Lung (tissue), 16 donors: ENCODE results near the gene CD1E. TPM values are rescaled to one million over a fixed set of nuclear protein-coding genes. Genes with fewer than 3 reads are reported as not detected.

Experiments
- ATAC-seq: fragments of 200-7000 bp; cut with Tn5 transposase; one replicate; pipeline ENCODE4 v1.9.1; 2020; ENCODE audit warnings: moderate number of reproducible peaks; ENCODE audit not compliant: insufficient read depth, low FRiP score
- DNase-seq, 3 donors: peaks; one replicate each; pipeline ENCODE4 v3.0.0-alpha.2; 2013 to 2017
- H3K27ac ChIP-seq, 2 donors: one replicate each; pipeline ENCODE4 v1.5.1; 2013; ENCODE audit warnings: mild to moderate bottlenecking in 2 of 2, moderate library complexity in 2 of 2, control low read depth in 1 of 2, inconsistent platforms in 1 of 2, low read depth in 1 of 2, low read length in 1 of 2
- H3K27me3 ChIP-seq, 3 donors: one replicate each; pipeline ENCODE4 v1.5.1; 2013; ENCODE audit warnings: low read length in 2 of 3; ENCODE audit not compliant: control insufficient read depth in 3 of 3, insufficient read depth in 3 of 3
- H3K36me3 ChIP-seq, 4 donors: one replicate each; pipeline ENCODE4 v1.5.1; 2013; ENCODE audit warnings: low read length in 4 of 4, mild to moderate bottlenecking in 1 of 4, moderate library complexity in 1 of 4; ENCODE audit not compliant: control insufficient read depth in 4 of 4, insufficient read depth in 4 of 4
- H3K4me1 ChIP-seq, 5 donors: one replicate each; pipeline ENCODE4 v1.5.1; 2013; ENCODE audit warnings: low read length in 5 of 5, mild to moderate bottlenecking in 2 of 5, moderate library complexity in 1 of 5; ENCODE audit not compliant: control insufficient read depth in 5 of 5, insufficient read depth in 5 of 5
- H3K4me3 ChIP-seq: one replicate; pipeline ENCODE4 v1.5.1; 2013; ENCODE audit warnings: mild to moderate bottlenecking, control low read depth, moderate library complexity
- H3K9ac ChIP-seq, 2 donors: one replicate each; pipeline ENCODE4 v1.5.1; 2013; ENCODE audit warnings: low read length in 2 of 2, control low read depth in 1 of 2; ENCODE audit not compliant: insufficient read depth in 1 of 2
- H3K9me3 ChIP-seq, 4 donors: one replicate each; pipeline ENCODE4 v1.5.1; 2013; ENCODE audit warnings: low read length in 3 of 4, mild to moderate bottlenecking in 1 of 4, moderate library complexity in 1 of 4; ENCODE audit not compliant: control insufficient read depth in 4 of 4, insufficient read depth in 3 of 4
- CTCF ChIP-seq: IDR thresholded peaks from 2 replicates; pipeline ENCODE4 v1.5.1; 2012; ENCODE audit warnings: mild to moderate bottlenecking; ENCODE audit errors: control extremely low read depth, extremely low read depth
- WGBS, 2 donors: extraction: QIAGEN DNeasy Blood & Tissue Kit; methylation state at CpG; one replicate each; pipeline ENCODE4 v1.1.7; 2013; 5-methylcytosine and 5-hydroxymethylcytosine counted together
- long read RNA-seq, 5 donors: transcript quantifications; one replicate each; lab custom pipeline, GENCODE V29; 2026
- polyA plus RNA-seq, 2 donors: library from polyadenylated mRNA; stranded (reverse); fragments of 200-250 nt; gene quantifications; one replicate each; pipeline ENCODE4 v1.2.1, GENCODE V29; 2013
- total RNA-seq, 2 donors: library from RNA; depleted of rRNA in 1 of 2; stranded (reverse); fragments of >200 nt in 1 of 2; gene quantifications; one replicate each; pipeline ENCODE4 v1.2.1, GENCODE V29; 2014 to 2021
- donor health status: control.
- donor health status: control.
- donor health status: Bipolar disorder and iron deficiency.
- donor health status: healthy.
- donor health status: DM: yes; HTN: yes; CAD: no.

Gene CD1E
- total RNA-seq, result 1 to 10 TPM in 1 of 2 donors, under 1 TPM in 1; 0.55 to 1.3 TPM
- under 1 TPM; 0.30 to 0.49 TPM for polyA plus RNA-seq
- long read RNA-seq, donor 1, result 0 reads
- long read RNA-seq, donor 2, result 0 reads
- long read RNA-seq, donor 3, result 0 reads
- long read RNA-seq, donor 4, result 0 reads
- long read RNA-seq, donor 5, result 0 reads

DNA sequence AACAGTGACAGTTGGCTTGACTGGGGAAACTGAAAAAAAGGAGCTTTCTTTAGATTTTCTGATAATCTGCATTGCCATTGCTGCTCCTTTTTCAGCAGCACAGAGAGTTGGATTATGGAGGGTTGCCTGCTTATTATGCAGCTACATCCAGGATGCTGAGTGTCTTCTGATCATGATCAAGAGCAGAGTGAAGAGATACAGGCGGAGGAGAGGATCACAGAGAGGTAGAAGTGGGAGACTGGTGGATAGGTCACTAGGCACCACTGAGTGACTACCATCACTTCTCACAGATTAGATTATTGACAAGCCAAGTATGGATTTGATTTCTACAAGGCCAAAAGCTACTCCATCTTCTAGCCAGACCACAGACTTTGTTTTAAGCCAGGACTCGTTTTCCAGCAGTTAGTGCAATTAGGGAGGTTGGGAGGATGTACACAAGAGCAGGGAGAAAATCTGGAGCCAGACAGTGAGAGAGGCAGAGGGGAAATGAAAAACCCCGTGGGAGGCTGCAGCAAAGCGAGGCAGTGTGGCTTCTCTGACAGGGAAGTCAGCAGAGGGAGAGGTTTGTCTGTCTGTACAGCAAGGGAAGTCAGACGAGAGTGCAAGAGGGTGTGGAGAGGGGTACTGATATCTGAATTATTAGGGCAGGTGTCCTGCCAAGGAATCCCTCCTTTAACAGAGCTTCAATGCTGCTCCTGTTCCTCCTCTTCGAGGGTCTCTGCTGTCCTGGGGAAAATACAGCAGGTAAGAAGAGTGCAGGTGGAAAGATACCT lies at the start of gene CD1E:
Gene CD1E, plus strand, starts transcription at position 592 of the 773 bp plus-strand sequence. Its CDS starts 95 bp downstream, at position 687.
- Histone ChIP-seq H3K4me1 (no peaks in the 10 kb centered on the region), H3K9me3 (no peaks in the 10 kb centered on the region), H3K36me3 (no peaks in the 10 kb centered on the region), H3K27me3 (peaks cover 0 to 3% (median 0%) of the 10 kb centered on the region in 3 donors), H3K9ac (no peak within 1 kb of the TSS), H3K27ac (no peak within 1 kb of the TSS), H3K4me3 (no peak within 1 kb of the TSS)
- WGBS, 2 donors, result 39 to 42% methylated on average over 6 of the region's 6 CpGs
- DNase-seq, result no peak
- no peak for TF ChIP-seq CTCF
- ATAC-seq, result no peak

GRCh38 chr1:158310623-158311022 lies 43.1 kb upstream of the CD1E start:
- Histone ChIP-seq H3K36me3 (no peaks in the 10 kb centered on the region), H3K4me3 (no peak overlapping the region), H3K27ac (no peak overlapping the region), H3K9ac (no peak overlapping the region), H3K27me3 (no peaks in the 10 kb centered on the region), H3K4me1 (no peaks in the 10 kb centered on the region), H3K9me3 (no peaks in the 10 kb centered on the region)
- no peak for TF ChIP-seq CTCF
- no peak for DNase-seq
- 91% methylated on average over 1 of the region's 1 CpG for WGBS, 2 donors
- ATAC-seq, result no peak

DNA sequence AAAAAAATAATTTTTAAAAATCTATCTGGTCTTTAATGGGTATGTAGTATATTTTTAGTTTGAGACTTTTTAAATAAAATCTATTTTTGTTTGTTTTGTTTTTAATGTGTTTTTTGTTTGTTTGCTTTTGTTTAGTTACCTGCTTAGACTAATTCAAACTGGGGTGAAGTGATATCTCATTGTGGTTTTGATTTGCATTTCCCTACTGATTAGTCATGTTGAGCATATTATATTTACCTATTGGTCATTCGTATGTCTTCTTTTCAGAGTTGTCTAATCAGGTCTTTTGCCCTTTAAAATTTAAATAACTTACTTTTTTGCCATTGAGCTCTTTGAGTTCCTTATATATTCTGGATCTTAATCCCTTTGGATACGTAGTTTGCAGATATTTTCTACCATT lies 42.6 kb upstream of the CD1E start:
- H3K9ac ChIP-seq, result no peak overlapping the region
- H3K36me3 ChIP-seq, result no peaks in the 10 kb centered on the region
- WGBS, 2 donors, result 77 to 90% methylated on average over 2 of the region's 2 CpGs
- no peak overlapping the region for H3K27ac ChIP-seq
- no peaks in the 10 kb centered on the region for H3K9me3 ChIP-seq
- no peak for TF ChIP-seq CTCF
- no peaks in the 10 kb centered on the region for H3K4me1 ChIP-seq
- DNase-seq (no peak), ATAC-seq (no peak)
- no peak overlapping the region for H3K4me3 ChIP-seq
- no peaks in the 10 kb centered on the region for H3K27me3 ChIP-seq
